Cerebellar cortex (tissue), 1 donor: ENCODE data around the gene HCFC1R1.
A peak's percentile ranks its signal among the peaks of the same experiment; 100 is the strongest.

Experiments used
- DNase-seq: peaks from one replicate; pipeline ENCODE4 v3.0.0-alpha.2; 2015; ENCODE audit warnings: low spot score

The HCFC1R1 gene

DNA sequence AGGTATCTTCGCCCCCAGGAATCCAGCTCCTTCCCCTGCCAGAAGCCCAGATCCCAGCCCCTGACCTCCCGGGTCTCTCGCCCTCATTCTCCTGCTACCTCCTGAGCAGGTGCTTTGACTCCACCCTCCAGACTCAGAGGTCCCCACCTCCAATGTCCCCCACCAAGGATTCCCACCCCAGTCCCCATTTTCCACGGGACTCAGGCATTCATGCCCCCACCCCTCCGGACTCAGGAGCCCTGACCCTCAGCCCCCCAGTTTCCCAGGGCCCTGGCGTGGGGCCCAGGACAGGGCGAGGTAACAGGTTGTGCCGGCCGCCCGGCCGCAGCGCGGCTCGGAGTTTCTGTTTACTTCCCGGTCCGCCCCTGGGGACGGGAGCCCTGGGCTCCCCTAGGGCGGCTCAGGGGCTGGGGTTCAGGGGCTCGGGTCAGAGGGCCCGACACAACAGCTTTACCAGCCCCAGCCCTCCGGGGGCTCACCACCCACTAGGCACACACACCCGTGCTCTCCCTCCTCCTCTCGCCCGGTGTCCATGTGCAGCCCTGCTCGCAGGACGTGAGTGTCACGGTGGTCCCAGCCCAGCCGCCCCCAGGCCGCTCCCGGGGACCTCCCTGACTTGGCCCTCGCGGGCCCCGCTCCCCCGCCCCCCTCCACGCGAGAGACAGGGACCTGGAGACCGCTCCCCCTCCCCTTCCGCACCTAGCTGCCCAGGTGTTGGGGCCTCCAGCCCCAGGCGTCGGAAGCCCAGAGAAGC lies 12.4 kb upstream of the HCFC1R1 start:
- DNase-seq = no peak

DNA sequence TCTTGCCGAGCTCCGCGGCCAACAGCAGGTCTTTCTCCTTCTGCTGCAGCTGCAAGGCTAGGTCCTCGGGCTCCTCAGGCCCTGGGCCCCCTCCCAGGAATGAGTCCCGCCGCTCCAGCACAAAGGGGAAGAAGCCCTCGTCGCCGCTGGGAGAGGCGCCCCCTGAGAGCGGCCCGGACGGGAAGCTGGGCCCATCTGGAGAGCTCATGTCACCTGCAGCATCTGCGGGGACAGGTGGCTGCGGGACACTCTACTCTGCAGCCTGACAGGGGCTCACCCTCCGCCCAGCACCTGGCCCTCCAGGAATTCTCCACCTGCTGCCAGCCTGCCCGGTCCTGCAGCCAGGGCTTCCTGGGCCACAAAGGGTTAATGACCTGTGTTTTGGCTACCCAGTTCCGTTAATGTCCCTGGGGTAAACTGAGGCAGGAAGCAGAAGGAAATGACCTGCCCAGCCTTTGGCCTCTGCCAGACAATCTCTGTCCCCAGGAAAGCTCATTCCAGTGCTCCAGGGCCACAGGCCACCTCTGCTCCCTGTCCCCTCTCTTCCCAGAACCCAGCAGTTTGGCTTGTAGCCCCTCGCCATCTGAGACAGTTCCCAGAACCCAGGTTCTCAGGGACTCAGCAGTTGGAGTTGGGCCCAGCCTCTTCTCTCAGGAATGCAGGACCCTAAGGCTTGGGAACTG lies 11.7 kb upstream of the HCFC1R1 start:
- DNase-seq = no peak

DNA sequence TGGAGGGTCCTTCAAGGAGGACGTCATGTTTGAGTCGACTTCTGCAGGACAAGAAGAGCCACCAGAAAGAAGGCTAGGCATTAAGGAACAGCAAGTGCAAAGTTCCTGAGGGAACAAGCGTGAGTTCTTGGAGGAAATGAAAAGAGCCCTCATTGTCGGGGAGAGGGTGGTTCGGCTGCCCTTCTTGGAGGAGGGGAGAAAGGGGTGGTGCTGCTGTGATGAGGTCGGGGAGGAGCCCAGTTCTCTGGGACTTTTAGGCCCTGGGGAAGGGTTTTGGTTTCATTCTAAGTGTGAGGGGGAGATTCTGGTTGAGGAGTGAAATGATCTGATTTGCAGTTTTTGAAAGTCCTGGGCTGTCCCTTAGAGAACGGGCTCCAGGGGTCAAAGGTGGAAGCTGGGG lies 8.9 kb upstream of the HCFC1R1 start:
- no peak for DNase-seq

DNA sequence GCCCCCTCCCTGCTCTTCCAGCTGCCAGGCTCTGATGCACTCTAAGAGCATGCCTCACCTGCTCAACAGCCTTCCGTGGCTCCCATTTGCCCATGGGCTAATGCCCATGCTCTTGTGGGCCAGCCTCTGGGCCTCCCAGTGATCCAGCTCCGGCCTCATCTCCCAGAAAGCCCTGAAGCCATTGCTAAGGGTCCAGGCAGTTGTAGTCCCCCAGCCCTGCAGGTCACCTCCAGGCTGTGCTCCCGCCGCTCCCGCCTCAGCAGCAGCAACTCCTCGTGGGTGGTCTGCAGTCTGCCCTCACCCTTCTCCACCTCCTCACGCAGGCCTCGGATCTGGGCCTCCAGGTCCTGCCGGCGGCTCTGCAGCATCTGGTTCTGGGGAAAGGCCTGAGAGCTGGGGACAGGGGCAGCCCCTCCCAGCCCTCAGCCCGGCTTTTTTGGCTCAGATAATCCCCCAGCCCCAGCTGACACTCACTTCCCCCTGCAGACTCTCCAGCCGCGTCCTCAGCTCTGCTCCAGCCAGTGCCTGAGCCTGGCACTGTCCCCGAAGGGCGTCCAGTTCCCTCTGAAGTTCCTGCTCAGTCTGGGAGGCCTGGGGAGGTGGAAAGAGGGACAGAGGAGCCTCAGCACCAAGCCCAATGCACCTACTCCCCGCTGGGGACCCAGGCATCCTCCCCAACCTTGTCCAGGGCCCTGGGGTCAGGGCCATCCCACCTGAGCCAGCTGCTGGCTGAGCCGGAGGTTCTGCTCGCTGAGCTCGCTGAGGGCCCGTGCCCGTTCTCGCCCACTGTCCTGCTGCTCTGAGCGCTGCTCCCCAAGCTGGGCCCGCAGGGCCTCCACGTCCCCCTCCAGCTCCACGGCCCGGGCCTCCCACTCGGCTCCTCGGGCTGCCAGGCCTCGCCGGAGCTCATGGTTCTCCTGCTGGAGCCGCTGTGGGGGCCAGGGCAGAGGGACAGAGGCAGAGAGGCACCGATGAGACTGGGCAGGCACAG lies 6.8 kb upstream of the HCFC1R1 start:
- no peak for DNase-seq

- DNase-seq = no peak
Observed at GRCh38 chr16:3029491-3030221, 5.9 kb upstream of the HCFC1R1 start.

- DNase-seq = no peak
Observed at GRCh38 chr16:3028716-3029319, 5.1 kb upstream of the HCFC1R1 start.

DNA sequence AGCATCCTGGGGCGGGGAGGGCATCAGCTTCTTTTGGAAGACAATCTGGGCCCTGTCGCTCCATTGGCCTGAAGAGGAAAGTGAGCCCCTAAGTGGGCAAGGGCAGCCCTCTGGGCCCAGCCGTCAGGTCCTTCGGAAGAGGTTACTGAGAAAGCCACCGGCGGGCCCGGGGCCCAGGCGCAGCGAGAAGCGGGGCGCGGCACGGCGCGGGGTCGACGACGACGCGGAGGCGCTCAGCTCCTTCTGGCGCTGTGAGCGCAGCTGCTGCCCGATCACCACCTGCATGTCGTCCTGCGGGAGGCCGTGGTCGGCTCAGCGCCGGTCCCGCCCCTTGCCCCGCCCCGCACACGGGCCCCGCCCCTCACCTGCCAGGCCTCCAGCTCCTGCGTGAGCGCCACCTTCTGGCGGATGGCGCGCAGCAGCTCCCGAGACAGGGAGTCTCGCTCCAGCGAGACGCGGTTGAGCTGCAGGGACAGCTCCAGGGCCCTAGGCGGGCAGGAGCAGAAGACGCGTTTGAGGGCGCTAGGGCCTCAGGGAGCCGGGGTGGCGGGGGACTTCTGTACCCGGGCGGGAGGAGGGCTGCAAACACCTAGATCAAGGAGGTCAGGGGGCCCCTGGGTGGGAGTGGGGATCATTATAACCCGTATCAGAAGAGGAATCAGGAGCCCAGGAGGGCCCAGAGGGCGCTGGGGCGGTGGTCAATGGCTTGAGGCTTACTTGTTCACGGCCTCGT lies 4.4 kb upstream of the HCFC1R1 start:
- DNase-seq = peak; percentile 89

DNA sequence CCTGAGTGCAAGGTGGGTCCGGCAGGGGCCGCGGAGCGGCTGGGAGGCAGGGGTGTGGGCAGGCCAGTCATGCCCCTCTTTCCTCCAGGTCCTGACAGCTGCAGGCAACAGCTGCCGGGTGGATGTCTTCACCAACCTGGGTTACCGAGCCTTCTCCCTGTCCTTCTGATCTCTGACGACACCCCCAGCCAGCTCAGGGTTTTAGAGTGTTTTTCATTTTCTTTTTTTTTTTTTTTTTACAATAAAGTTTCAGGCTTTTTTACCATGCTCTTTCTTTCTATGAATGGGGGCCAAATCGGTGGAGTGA lies 3.7 kb upstream of the HCFC1R1 start:
- DNase-seq = no peak

DNA sequence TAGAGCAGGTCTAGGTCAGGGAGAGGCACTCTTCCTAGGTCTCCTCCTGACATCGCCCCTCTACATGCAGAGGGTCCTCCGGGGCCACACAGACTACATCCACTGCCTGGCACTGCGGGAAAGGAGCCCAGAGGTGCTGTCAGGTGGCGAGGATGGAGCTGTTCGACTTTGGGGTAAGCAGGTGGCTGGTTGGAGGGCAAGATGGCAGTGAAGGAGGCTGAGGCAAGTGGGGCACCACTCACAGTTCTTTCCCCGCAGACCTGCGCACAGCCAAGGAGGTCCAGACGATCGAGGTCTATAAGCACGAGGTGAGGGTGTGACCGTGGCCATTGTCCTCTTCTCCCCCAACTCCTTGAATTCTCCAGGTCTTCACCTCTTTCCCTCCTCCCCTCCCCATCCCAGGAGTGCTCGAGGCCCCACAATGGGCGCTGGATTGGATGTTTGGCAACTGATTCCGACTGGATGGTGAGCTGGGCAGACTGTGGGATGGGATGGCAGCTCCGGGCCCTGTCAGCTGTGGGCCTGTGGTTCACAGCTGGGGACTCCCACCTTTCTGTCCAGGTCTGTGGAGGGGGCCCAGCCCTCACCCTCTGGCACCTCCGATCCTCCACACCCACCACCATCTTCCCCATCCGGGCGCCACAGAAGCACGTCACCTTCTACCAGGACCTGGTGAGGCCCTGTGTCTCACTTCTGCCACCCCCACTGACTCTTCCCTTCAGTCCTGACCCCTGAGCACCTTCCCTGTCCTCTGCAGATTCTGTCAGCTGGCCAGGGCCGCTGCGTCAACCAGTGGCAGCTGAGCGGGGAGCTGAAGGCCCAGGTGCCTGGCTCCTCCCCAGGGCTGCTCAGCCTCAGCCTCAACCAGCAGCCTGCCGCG lies 3.1 kb upstream of the HCFC1R1 start:
- no peak for DNase-seq

DNA sequence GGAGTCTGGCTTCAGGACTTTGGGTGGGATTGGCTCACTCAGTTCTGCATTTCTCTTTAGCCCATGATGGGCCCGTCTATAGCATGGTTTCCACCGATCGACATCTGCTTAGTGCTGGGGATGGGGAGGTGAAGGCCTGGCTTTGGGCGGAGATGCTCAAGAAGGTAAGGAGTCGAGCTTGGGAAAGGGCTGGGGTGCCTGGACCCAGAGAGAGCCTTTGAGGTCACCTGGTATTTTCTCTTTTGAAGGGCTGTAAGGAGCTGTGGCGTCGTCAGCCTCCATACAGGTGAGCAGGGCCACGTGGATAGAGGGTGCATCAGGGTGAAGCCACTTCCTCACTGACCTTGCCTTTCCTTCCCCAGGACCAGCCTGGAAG lies 2.2 kb upstream of the HCFC1R1 start:
- DNase-seq = no peak

GRCh38 chr16:3025032-3026002 lies 1.6 kb upstream of the HCFC1R1 start:
- no peak for DNase-seq

DNA sequence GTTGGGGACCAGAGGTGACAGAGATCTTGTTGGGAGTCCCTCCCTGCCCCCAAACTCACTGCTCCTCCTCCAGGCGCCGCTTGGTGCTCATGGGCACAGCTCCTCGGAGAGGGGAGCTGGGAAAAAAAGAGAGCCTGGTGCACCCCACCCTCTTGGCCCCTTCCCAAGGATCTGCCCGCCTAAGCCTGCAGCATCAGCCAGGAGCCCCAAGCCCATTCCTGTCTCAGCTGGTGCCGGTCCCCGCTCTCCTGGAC lies 400 bp downstream of the HCFC1R1 start:
- peak; percentile 80 for DNase-seq

DNA sequence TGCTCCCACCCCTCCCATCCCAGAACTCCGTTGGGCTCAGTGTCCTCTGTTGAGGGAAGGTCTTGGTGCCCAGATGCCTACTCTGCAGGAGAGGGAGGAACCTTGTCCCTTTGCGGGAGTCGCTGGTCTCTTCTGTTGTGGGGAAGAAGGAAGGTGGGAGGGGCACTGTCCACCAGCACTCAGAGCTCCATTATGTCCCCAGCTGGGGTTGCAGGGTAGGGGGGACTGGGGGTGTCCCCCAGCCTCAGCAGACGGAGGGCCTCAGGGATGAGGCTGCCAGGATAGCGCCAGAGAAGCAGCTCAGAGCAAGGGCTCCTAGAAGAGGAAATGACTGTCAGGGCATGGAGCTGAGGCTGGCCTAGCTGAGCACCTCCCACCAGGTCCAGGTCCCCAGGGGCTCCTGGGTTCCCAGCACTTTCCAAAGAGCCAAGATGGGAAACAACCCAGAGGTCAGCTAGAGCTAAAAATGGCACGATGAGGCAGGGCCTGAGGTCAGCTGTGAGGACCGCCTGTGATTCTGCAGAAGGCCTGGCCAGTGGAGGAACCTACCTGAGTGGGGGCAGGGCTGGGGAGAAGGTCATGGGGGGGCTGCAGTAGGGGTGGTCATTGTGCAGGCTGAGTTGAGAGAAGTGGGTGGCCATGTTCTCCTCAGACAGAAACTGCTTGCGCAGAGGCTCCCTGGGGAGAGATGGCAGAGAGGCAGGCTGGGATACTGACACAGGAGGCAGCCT lies 893 bp downstream of the HCFC1R1 start:
- DNase-seq = no peak

GRCh38 chr16:3022208-3022683 lies 1.5 kb downstream of the HCFC1R1 start:
- peak; percentile 77 for DNase-seq

DNA sequence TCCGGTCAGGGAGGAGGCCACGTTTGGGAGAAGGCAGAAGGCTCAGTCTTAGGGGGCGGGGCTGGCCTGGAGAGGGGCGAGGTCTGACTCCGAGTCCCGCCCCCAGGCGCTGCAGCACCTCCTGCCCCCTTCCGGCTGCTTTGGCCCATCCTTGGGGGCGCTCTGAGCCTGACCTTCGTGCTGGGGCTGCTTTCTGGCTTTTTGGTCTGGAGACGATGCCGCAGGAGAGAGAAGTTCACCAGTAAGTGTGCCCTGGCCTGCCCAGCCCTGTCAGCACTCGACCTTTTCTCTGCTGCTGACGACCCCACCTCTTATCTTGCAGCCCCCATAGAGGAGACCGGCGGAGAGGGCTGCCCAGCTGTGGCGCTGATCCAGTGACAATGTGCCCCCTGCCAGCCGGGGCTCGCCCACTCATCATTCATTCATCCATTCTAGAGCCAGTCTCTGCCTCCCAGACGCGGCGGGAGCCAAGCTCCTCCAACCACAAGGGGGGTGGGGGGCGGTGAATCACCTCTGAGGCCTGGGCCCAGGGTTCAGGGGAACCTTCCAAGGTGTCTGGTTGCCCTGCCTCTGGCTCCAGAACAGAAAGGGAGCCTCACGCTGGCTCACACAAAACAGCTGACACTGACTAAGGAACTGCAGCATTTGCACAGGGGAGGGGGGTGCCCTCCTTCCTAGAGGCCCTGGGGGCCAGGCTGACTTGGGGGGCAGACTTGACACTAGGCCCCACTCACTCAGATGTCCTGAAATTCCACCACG lies 2.1 kb downstream of the HCFC1R1 start:
- peak; percentile 84 for DNase-seq

DNA sequence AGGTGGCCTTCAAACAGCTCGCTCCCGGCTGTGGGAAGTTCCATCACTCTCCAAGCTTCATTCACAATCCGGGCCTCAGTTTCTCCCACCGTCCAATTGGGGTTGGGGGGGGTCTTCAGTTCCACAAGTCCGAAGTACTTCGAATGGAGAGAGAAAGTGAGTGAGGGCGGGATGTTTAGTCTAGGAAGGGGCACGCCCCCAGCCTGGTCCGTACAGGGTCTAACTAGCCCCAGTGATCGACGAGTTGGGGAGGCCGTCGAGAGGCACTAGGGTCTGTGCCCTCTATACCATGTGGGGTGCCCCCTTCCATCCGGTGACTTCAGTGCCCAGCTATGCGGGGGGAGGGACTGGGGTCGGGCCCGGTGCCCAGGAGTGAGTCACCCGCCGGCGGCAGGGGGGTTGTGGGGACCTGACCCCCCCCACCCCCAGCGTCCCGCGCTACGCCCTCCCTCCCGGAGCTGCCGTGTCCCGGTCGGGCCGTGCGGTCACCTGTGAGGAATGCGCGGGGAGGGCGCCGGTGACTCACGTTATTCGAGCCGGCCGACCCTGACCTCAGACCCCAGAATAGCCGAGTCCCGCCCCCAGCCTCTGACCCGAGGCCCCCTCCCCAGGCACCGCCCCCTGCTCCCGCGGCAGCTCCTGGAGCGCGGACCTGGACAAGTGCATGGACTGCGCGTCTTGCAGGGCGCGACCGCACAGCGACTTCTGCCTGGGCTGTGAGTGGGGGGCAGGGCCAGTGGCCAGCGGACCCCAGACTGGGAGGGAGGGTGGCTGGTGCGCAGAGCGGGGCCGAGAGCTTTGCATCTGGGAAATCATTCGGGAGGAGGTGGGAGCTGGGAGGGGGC lies 2.9 kb downstream of the HCFC1R1 start:
- DNase-seq = peak; percentile 62

DNA sequence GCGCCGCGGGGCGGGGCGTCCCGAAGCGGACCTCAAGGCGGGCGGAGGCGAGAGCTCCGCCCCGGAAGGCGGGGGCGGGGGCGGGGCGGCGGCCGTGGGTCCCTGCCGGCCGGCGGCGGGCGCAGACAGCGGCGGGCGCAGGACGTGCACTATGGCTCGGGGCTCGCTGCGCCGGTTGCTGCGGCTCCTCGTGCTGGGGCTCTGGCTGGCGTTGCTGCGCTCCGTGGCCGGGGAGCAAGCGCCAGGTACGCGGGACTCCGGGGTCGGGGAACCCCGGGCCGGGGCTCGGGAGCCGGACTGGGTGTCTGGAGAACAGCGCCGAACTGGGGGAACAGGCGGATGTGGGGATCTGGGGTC lies 3.5 kb downstream of the HCFC1R1 start, which contains the start of gene TNFRSF12A:
TSS of gene TNFRSF12A (plus strand) at position 122 of the 357 bp plus-strand sequence. CDS start at position 152, 30 bp downstream.
- DNase-seq = peak; percentile 53
